Measurements from ENCODE around the gene IDI2.
"Not testable (repeated sequence)": the region's sequence is repeated elsewhere in the genome, so short reads cannot be mapped to it uniquely, and the experiment has no call there.

The IDI2 gene

DNA sequence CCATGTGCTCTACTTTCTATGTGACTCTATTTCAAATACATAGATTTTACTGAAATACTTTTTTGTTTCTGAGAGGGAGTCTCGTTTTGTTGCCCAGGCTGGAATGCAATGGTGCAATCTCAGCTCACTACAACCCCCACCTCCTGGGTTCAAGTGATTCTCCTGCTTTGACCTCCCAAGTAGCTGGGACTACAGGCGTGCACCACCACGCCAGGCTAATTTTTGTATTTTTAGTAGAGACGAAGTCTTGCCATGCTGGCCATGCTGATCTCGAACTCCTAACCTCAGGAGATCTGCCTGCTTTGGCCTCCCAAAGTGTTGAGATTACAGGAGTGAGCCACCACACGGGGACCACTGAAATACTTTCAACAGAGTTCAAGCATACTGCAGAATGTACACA, 19.8 kb upstream of the IDI2 start:
- DNase-seq: no peak

DNA sequence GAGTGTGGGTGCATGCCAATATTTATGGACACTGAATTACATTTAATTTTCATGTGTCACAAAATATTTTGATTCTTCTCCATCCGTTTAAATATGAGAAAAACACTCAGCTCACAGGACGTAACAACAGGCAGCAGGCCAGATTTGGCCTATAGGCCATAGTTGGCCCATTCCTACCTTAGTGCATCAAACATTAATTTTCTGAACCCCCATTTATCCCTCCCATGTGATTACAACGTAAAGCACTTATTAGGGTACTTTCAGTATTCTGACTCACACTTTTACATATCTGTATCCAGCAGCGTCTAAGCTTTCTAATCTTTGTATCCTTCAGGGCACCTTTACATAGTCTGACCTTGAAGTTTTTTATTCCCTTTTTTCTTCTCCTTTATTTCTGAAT, 19.3 kb upstream of the IDI2 start:
- no peak for DNase-seq

DNA sequence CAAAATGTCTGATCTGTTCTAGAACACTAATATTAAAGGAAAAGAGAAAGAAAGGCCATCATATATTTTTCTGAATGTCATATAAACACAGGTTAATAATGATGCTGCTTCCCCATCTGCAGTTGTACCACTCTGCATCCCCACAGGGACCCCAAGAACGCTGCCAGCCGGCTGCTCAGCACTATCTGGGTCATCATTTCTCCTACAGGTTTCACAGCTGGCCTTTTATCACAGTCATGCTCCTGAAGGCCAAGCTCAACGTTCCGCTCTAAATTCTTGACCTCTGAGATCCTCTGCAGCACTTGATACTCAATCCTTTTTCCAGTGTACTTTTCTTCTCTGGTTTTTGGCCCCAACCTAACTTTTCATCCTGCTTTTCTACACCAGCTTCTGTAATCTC, 18.5 kb upstream of the IDI2 start:
- DNase-seq: no peak

DNA sequence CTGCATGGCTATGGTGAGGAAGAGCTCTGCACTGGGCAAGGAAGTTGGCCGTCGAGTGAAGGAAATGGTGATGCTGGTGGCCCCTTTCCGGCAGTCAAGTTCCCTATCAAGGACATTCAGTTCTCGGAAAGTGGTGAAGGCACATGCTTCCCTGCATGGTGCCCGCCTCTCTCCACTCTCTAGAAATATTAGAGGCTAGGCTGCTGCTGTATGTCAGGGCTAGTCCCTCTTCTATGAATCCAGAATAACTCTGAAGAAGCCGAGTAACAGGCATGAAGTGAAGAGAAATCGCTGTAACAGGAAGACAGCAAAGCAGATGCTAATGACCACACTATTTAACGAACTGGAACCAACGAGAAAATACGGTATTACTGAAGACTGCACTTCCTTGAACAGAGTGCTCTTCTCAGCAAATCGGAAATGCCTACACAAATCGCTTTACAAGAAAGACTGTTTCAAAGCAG, 17.9 kb upstream of the IDI2 start:
- no peak for DNase-seq

DNA sequence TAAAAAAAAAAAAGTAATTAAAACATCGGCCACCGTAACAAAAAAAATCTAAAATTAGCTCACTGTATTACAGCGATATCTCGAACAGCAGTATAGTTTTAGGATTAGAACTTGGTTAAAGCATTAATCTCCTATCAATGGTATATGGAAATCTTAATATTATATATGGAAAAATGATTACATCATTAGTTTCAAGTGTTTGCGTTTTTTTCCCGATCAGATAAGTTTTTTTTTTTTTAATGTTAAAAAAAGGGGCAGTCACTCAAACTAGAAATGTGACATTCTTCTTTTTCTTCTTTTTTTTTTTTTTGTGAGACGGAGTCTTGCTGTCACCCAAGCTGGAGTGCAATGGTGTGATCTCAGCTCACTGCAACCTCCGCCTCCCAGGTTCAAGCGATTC, 15.9 kb upstream of the IDI2 start:
- no peak for DNase-seq

DNA sequence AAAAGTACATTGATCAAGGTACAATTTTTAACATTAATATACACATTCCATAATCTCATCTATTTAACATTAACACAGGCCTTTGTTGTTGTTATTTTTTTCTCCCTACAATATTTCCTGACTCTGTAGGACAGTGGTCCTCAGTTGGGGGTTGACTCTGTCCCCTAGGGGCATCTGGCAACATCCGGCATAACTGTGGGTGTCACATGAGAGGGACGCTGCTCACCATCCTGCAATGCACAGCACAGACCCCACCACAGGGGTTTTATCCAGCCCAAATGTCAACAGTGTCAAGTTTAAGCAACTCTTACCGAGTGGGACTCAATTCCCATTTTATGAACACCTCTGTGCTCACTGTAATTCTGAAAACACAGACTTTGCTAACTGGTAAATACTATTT, 14.5 kb upstream of the IDI2 start:
- no peak for DNase-seq

DNA sequence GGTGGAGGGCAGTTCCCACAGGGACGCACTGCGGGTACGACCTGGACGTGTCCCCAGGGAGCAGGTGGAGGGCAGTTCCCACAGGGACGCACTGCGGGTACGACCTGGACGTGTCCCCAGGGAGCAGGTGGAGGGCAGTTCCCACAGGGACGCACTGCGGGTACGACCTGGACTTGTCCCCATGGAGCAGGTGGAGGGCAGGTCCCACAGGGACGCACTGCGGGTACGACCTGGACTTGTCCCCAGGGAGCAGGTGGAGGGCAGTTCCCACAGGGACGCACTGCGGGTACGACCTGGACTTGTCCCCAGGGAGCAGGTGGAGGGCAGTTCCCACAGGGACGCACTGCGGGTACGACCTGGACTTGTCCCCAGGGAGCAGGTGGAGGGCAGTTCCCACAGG, 13.1 kb upstream of the IDI2 start:
- not testable (repeated sequence) for DNase-seq

DNA sequence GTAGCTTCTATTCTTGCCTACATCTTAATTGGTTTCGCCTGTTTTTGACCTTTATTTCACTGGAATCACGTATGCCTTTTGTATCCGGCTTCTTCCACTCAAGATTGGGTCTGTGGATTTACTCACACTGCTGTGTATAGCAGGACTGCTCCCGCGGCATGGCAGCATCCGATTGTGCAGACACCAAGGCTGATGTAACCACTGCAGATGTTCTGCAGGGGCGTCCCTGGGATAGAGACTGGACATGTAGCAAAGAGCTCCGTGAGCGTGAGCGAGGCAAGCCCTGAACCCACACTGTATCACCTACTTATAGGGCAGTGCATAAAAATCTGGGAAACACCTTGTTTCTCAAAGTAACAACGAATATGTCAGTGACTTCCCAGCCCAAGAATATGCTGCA, 11.4 kb upstream of the IDI2 start:
- DNase-seq: no peak

DNA sequence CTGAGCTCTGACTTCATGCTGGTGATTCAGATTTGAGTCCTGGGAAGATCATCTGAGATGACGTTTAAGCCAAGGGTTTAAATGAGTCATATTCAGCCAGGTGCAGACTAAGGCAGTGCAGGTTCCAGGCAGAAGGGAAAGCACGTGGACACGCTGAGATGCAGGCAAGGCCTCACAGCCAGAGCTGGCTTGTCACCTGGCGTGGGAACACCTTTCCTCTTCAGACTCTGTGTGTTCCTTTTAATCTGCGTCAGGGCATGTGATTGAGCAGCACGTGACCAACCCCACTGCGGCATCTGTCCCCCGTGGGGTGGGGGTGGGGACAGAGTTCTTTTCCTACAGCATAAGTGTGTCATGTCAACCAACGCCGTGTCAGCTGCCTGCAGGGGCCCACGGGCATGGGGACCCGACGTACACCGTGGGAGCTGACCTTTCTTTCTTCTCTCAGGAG, 10.7 kb upstream of the IDI2 start:
- no peak for DNase-seq

DNA sequence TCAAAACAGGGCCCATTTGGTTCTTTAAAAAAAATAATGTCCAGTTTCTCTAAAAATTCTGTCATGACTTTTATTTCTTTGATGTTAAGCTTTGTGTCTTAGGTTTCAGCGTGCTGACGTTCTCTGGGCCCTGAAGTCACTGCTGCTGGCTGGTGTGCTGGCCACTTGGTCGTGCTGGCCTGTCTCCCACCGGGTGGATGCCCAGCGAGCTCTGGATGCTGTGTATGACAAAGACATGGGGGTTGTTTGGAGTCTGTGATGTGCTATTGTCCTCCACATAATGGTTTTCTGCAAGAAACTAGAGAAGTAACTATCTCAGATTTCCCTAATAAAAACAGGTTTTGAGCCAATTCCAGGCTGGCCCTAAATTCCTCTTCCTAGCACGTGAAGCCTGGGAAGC, 9.5 kb upstream of the IDI2 start:
- DNase-seq: no peak

DNA sequence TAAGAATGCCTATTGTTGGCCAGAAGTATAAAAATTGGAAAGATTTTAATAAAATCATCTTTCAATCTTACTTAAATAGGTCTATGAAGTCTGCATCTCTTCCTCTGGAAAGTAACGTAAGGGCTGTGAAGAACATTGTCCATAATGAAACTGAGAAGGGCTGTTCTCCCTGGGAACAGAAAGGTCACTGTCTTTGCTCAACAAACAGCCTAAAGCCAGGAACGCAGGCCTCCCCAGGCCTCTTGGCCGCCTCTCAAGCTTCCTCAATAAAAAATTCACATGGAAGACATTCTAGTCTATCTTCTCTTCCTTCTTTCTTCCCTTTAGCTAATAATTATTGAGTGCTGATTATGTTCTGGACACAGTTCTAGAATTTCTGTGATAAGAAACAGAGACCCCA, 9.1 kb upstream of the IDI2 start:
- no peak for DNase-seq

DNA sequence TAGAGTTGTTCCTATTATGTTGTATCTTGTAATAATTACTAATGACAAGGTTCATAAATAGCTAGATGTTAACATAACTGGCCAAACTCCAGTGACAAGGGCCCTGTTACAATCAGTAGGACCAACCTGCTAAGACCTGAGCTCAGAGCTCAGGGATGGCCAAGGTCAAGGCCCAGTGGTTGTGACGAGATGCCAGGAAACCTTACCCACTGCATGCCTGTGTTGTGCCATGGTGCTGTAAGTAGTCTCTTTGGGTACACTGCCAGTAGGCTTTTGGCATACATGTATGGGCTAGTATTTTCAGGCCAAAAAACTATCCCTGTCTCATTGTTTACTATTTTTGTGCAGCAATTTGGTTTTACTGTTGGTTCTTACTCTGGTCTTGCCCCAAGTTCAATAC, 7.9 kb upstream of the IDI2 start:
- no peak for DNase-seq

DNA sequence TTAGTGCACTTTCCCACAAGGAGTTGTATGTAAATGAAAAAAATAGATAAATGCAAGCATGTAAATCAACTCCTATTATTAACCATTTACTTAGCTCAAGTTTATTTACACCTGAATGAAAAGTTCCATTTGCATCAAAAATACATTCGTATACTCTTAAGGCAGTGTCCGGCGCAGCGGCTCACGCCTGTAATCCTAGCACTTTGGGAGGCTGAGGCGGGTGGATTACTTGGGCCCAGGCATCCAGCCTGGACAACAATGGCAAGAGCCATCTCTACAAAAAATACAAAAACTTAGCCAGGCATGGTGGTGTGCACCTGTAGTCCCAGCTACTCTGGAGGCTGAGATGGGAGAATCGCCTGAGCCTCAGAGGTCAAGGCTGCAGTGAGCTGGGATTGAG, 4.2 kb upstream of the IDI2 start:
- DNase-seq: no peak

DNA sequence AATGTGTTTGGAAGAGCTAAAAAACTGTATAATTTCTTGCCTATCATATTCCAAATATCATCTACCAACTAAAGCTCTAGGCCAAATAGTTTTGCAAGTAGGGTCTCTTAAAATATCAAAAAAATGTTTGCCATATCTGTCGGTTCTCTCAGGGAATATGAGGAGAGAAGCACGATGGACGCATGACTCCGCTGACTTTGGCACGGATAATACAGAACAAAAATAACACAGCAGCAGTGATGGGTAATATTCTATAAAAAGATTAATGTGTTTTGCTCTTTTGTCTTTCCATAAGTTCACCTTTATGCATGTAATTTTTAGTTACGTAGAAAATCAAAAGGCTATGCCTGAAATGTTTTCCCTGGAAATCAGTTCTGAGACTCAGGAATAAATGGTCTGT, 919 bp upstream of the IDI2 start:
- no peak for DNase-seq

DNA sequence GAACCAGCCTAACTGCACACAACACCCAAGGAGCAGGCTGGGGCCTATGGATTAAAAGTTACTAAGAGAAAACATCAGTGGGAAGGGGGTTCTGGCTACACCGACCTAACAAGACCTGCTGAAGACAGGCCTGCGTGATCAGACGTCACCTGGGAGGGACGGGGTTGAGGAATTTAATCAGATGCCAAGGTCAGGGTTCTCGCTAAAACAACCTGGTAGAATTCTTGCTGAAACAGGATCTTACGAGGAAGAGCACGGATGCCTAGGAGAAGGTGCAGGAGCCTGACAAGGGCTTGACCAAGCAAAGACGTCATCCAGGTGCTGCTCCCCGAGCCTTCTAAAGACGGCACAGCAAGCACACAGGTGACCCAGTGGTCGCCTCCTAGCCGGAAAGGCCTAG, 1.6 kb downstream of the IDI2 start:
- no peak for DNase-seq

DNA sequence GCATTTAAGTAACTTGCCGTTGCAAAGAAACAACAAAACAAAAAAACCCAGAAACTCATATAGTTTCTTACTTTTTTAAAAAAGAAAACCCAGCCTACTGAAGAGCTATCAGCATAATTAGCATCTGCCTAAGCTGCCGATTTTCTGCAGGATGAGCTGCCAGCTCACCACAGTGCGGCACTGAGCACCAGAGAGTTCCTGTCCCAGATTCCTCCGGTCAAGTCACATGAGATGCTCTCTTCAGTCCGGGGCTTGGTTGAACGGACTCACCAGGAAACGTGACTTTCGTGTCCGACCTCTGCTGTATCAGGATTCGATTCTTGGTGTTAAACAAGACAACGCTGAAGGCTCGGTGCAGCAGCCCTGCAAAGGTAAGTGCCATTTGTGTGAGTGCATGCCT, 3.2 kb downstream of the IDI2 start:
- DNase-seq: no peak

DNA sequence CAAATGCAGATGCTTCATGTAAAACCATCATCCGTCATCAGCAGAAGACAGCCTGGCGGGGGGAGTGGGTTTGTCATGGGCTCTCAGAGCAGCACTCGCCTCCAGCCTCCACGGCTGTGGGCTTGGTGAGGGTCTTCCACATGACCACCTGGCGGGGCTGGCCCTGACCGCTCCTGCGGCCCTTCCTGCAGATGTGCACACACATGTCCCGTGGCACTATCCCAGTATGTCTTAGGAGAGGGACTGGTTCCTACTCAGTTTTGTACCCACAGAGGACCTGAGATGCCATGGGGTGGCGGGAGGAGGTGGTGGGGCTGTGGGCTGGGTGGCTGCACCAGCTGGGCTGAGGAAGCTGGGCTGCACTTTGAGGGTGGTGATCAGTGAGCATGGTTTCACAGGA, 4.7 kb downstream of the IDI2 start:
- no peak for DNase-seq

DNA sequence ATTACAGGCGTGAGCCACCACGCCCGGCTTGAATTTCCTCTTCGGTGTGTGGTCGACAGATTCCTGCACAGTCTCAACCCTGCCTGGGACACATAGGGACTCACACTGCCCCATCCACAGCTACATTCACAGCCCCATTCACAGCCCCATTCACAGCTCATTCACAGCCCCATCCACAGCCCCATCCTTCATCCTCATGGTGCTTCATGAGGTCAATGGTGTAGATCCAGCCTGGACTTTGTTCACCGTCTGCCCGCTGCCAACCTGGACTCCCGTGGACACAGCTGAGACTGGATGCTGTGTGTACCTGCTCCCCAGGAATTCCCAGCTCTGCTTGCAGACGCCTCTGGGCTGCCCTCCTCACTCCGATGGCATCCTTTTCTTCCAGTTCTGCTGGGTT, 5.2 kb downstream of the IDI2 start:
- DNase-seq: no peak

DNA sequence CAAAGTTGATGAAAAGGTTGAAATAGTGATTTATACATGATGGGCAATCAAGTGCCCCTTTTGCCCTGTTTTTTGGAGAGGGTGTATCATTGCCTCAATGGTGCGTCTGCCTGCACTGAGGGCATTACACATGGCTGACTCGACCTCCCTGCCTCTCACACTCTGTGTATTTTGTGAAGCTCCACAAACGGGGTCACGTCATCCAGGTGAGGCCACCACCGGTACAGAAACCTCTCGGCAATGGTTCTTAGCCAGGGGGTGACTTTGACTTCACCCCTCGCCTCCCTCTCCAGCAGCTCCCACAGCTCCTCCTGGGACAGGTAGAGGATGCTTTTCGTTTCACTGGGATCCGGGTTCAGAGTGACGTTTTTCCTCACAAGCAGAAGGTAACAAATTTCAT, 6.3 kb downstream of the IDI2 start:
- DNase-seq: no peak

DNA sequence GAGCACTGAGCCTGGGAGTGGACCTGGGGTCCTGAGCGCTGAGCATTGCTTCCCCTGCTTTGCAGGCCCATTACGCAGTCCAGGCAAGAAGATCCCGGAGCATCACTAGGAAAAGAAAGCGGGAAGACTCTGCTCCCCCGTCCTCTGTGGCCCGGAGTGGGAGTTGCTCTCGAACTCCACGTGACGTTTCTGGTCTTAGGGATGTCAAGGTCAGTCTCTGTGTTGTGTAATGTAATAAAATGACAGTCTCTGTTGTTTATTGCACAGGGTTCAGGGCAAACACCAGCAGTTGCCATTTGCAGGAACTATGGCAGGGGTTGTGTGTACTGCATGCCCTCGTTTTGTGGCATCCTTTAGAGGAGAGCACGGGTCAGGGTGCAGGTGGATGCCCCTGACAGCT, 10.0 kb downstream of the IDI2 start:
- DNase-seq: no peak

DNA sequence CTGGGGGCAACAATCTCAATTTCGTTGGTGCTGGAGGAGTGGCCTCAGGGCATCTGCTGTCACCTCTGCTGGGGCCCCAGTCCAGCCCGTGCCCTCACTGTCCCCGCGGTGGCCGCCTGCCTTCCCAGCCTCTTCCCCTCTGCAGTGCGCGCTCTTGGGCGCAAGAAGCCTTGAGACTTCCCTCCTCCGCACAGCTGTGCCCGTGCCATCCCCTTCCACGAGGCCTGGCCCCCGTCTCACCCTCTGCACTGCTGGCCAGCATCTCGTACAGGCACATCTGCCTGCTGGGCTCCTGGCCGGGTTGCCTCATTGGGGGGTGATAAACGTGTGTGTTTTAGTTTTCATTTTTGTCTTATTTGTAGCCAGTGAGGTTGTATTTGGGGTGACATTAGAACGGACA, 14.0 kb downstream of the IDI2 start:
- no peak for DNase-seq

DNA sequence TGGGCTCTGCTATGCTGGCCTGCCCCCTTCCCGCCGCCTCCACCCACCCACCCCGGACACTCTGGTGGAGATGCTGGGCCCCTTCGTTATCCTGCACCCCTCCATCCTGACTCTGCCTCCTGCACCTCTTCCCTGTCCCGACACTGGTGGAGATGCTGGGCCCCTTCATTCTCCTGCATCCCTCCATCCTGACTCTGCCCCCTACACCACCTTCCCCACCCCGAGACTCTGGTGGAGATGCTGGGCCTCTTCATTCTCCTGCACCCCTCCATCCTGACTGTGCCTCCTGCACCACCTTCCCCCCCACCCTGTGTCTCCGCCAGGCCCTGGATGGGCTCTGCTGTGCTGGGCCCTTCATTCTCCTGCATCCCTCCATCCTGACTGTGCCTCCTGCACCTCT, 15.0 kb downstream of the IDI2 start:
- DNase-seq: no peak

DNA sequence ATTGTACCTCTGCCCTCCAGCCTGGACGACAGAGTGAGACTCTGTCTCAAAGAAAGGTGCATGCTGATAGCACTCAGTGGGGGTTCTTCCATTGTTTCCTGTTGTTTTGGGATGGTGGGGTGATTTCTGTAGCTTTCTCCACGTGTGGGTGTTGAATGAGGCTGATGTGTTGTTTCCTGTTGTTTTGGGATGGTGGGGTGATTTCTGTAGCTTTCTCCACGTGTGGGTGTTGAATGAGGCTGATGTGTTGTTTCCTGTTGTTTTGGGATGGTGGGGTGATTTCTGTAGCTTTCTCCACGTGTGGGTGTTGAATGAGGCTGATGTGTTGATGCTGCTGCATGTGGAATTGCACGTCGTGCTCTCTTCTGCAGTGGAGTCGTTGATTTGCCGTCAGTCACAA, 15.7 kb downstream of the IDI2 start:
- DNase-seq: not testable (repeated sequence)

DNA sequence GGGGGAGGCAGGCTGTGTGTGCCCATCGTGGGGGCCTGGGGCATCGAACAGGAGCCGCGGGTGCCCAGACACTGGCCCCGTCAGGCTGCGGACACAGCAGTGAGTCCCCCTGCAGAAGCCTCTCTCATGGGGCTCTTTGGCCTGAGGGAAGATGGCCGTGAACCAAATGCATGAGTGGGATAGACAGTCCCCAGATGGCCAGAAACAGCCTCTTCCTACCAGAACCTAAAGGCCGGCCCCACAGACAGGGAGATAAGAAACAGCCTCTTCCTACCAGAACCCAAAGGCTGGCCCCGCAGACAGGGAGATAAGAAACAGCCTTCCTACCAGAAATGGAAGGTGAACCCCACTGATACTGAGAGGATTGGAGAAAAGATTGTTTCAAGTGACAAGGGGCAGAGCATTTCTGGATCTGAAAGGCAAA, 16.6 kb downstream of the IDI2 start:
- no peak for DNase-seq

DNA sequence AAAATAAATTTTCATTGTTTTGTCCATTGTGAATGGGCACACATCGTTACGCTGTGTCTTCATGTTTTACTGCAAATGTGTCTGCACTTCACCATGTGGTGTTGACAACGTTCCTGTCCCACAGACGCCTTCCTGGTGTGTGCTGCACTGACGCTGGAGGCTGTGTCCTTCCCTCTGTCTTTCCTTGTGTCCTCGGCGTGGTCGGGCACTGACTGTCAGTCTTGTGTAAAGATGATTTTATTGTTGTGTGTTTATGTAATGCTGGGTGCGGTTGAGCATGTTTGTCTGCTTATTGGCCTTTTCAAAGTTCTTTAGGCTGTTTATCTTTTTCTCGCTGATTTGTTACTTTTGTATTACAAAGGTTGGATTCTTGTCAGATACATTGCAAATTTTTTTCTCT, 18.1 kb downstream of the IDI2 start:
- DNase-seq: no peak

DNA sequence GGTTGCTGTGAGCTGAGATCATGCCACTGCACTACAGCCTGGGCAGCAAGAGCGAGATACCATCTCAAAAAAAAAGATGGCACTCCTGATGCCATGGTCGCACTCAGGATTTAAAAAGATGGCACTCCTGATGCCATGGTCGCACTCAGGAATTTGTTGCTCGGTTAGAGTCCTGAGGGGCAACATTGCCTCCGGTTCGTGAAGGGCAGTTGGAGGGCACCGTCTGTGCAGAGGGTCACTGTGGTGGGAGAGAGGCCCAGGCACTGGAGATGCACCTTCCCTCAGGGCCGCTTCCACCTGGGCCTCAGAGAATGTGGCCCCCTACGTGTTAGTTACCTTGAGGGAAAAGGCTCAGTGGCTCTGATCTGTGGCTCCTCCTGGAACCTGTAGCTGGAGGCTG, 19.1 kb downstream of the IDI2 start:
- DNase-seq: no peak

Data from cortex of kidney (tissue), 1 donor.